HCT116 (cell line): ENCODE results near the gene CBY1. TPM values are rescaled to one million over a fixed set of nuclear protein-coding genes. Genes with fewer than 3 reads are reported as not detected.
A peak's percentile ranks its signal among the peaks of the same experiment; 100 is the strongest.

Experiments used
- ATAC-seq: fragments of 200-7000 bp; cut with Tn5 transposase; 2 replicates; pipeline ENCODE4 v1.9.1; 2020; ENCODE audit warnings: mild to moderate bottlenecking, moderate library complexity
- BruUV-seq: library from RNA; stranded (reverse); fragments of 400-500 nt; replicated peaks from 2 replicates; lab custom pipeline; 2021; lab: Mats Ljungman, UMichigan
- CTCF ChIA-PET: fragments of 300-600 bp; sonication (Branson Sonifier 250); formaldehyde crosslinking; loops from one replicate; lab custom pipeline; 2021; ENCODE audit warnings: antibody characterized with exemption; lab: Charles Lee
- POLR2A ChIA-PET: fragments of 300-600, 350-600 bp; sonication (Branson Sonifier 250); formaldehyde crosslinking; loops from one replicate; lab custom pipeline; 2021; ENCODE audit warnings: antibody characterized with exemption; lab: Charles Lee
- RAD21 ChIA-PET, 2 experiments: fragments of 300-600 bp; sonication (Branson Sonifier 250); formaldehyde crosslinking; loops; one replicate each; lab custom pipeline; 2023; ENCODE audit warnings: low total read pairs in 2 of 2; ENCODE audit not compliant: uncharacterized antibody in 2 of 2, unreplicated experiment in 2 of 2, low non-redundant PET in 1 of 2; lab: Charles Lee
- DNase-seq: peaks from one replicate; pipeline ENCODE4 v3.0.0-alpha.2; 2010; ENCODE audit warnings: low read depth, low spot score
- H2AFZ ChIP-seq: fragments of 200-600 bp; shearing (Covaris generic), sonication (generic); 2 replicates; pipeline ENCODE4 v1.6.1; 2017; ENCODE audit warnings: low read depth, mixed run types, mixed read lengths, antibody characterized with exemption, low read length; ENCODE audit not compliant: poor library complexity, severe bottlenecking
- H3K27ac ChIP-seq: 2 replicates; pipeline ENCODE4 v1.5.1; 2012; ENCODE audit warnings: low read depth, low read length
- H3K27me3 ChIP-seq: fragments of 200-600 bp; sonication (generic); 2 replicates; pipeline ENCODE4 v1.6.1; 2016; ENCODE audit warnings: mixed run types, low read length, mixed read lengths; ENCODE audit not compliant: insufficient read depth
- H3K36me3 ChIP-seq, 2 experiments: fragments of 200-500 bp in 1 of 2; fragments of 200-600 bp in 1 of 2; sonication (Bioruptor generic) in 1 of 2; sonication (generic) in 1 of 2; 2 replicates each; pipeline versions ENCODE4 v1.5.1 to v1.6.1; 2014 to 2016; ENCODE audit warnings: low read length in 2 of 2, inconsistent platforms in 1 of 2, mixed read lengths in 1 of 2, mixed run types in 1 of 2; ENCODE audit not compliant: insufficient read depth in 2 of 2, control insufficient read depth in 1 of 2
- H3K4me1 ChIP-seq, 2 experiments: fragments of 200-600 bp in 1 of 2; sonication (generic) in 1 of 2; 2 replicates each; pipeline versions ENCODE4 v1.5.1 to v1.6.1; 2012 to 2017; ENCODE audit warnings: low read length in 2 of 2, inconsistent platforms in 1 of 2, mild to moderate bottlenecking in 1 of 2, mixed read lengths in 1 of 2, mixed run types in 1 of 2, moderate library complexity in 1 of 2; ENCODE audit not compliant: insufficient read depth in 2 of 2, control insufficient read depth in 1 of 2
- H3K4me2 ChIP-seq: fragments of 200-600 bp; sonication (generic); 2 replicates; pipeline ENCODE4 v1.6.1; 2017; ENCODE audit warnings: mixed run types, low read length, mixed read lengths
- H3K4me3 ChIP-seq, 2 experiments: fragments of 200-600 bp in 1 of 2; sonication (generic) in 1 of 2; replicated peaks in 1 of 2; 2 replicates each; pipeline ENCODE4 v1.5.1; 2011 to 2016; ENCODE audit warnings: low read length in 2 of 2, control low read depth in 1 of 2, low read depth in 1 of 2, mild to moderate bottlenecking in 1 of 2, mixed read lengths in 1 of 2, mixed run types in 1 of 2
- H3K79me2 ChIP-seq: fragments of 200-600 bp; sonication (generic); 2 replicates; pipeline ENCODE4 v1.6.1; 2017; ENCODE audit warnings: mild to moderate bottlenecking, mixed run types, low read length, moderate library complexity, mixed read lengths; ENCODE audit not compliant: insufficient read depth
- H3K9ac ChIP-seq: fragments of 200-600 bp; sonication (generic); 2 replicates; pipeline ENCODE4 v1.6.1; 2016; ENCODE audit warnings: low read length, mixed read lengths
- H3K9me2 ChIP-seq: fragments of 200-600 bp; sonication (generic), shearing (Covaris generic); 2 replicates; pipeline ENCODE4 v1.6.1; 2017; ENCODE audit warnings: mixed run types, mild to moderate bottlenecking, moderate library complexity; ENCODE audit not compliant: insufficient read depth
- H3K9me3 ChIP-seq, 2 experiments: fragments of 200-500 bp in 1 of 2; fragments of 200-600 bp in 1 of 2; sonication (Bioruptor generic) in 1 of 2; sonication (generic) in 1 of 2; 2 replicates each; pipeline ENCODE4 v1.6.1; 2014 to 2017; ENCODE audit warnings: low read length in 2 of 2, mixed read lengths in 2 of 2, inconsistent platforms in 1 of 2, low read depth in 1 of 2, mild to moderate bottlenecking in 1 of 2, mixed run types in 1 of 2, moderate library complexity in 1 of 2; ENCODE audit not compliant: control insufficient read depth in 1 of 2, insufficient read depth in 1 of 2
- H4K20me1 ChIP-seq: fragments of 200-600 bp; sonication (generic), shearing (Covaris generic); 2 replicates; pipeline ENCODE4 v1.6.1; 2017; ENCODE audit warnings: mixed run types, mild to moderate bottlenecking, moderate library complexity; ENCODE audit not compliant: insufficient read depth
- CEBPB ChIP-seq: IDR thresholded peaks from 2 replicates; pipeline ENCODE4 v1.6.1; 2012; ENCODE audit warnings: low read depth
- ELF1 ChIP-seq: IDR thresholded peaks from 2 replicates; pipeline ENCODE4 v1.6.1; 2012; ENCODE audit warnings: low read depth, borderline replicate concordance
- EZH2 ChIP-seq: fragments of 200-600 bp; sonication (generic); IDR thresholded peaks from 2 replicates; pipeline ENCODE4 v1.6.1; 2017; ENCODE audit warnings: antibody characterized with exemption, mixed run types
- FOSL1 ChIP-seq: IDR thresholded peaks from 2 replicates; pipeline ENCODE4 v1.6.1; 2012; ENCODE audit warnings: low read depth
- POLR2A ChIP-seq: IDR thresholded peaks from 2 replicates; pipeline ENCODE4 v1.7.0; 2011; ENCODE audit warnings: borderline replicate concordance; ENCODE audit not compliant: insufficient read depth, insufficient read length; ENCODE audit errors: extremely low read depth
- RAD21 ChIP-seq: IDR thresholded peaks from 2 replicates; pipeline ENCODE4 v1.6.1; 2012; ENCODE audit warnings: low read depth, mild to moderate bottlenecking
- SIN3A ChIP-seq: IDR thresholded peaks from 2 replicates; pipeline ENCODE4 v1.6.1; 2012; ENCODE audit warnings: low read depth
- SP1 ChIP-seq: IDR thresholded peaks from 2 replicates; pipeline ENCODE4 v1.6.1; 2012; ENCODE audit warnings: low read depth
- YY1 ChIP-seq: IDR thresholded peaks from 2 replicates; pipeline ENCODE4 v1.6.1; 2011; ENCODE audit warnings: low read length, low read depth, moderate library complexity, mild to moderate bottlenecking; ENCODE audit not compliant: insufficient replicate concordance; ENCODE audit errors: extremely low read depth
- ZFX ChIP-seq: fragments of 450-650 bp; IDR thresholded peaks from 2 replicates; pipeline ENCODE4 v1.6.1; 2017
- intact Hi-C: fragments of 100-400 bp; cut with micrococcal nuclease; formaldehyde crosslinking; loops from 2 replicates; pipeline ENCODE4 v1.10.0; 2022
- total RNA-seq: library from RNA; stranded (reverse); gene quantifications from one replicate; pipeline ENCODE4 v1.2.1, GENCODE V29; 2021; ENCODE audit not compliant: unreplicated experiment
- TF ChIP-seq, protein P1 (sequence below): IDR thresholded peaks from 2 replicates; pipeline ENCODE4 v1.6.1; 2012

CBY1 gene
- total RNA-seq, 1 experiment from 2014 or later = 27.6 TPM

DNA sequence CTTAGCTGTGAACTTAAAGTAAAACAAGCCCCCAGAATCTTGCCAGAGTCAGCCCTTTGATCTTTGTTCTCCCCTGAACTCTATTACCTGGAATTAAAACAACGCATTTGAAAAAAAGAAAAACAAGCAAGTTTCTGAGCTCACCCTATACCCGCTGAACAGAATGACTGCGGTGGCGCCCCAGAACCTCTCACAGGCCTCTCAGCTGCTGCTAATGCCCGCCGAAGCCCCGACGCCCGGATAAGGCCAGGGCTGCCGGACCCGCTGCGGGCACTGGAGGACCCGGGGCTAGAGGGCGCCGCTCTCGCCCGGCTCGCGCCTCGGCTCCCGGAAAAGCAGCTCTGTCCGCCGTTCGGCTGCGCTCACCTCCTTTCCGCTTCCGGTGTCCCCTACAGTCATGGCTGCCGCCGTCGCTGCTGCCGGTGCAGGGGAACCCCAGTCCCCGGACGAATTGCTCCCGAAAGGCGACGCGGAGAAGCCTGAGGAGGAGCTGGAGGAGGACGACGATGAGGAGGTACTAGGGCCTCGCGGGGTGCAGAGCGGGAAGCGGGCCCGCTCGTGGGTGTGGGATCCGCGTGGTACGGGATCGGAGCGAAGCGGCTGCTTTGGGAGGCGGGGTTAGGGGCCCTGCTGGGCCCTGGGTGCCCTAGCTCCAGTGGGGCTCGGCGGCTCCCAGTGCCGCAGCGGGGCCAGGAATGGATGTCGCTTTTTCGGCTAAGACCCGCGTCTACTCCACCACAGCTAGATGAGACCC is 25.3 kb downstream of the CBY1 start, which contains the start of gene TOMM22 (continued):
- TF ChIP-seq, protein P1, sequence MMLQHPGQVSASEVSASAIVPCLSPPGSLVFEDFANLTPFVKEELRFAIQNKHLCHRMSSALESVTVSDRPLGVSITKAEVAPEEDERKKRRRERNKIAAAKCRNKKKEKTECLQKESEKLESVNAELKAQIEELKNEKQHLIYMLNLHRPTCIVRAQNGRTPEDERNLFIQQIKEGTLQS = no peak
- TF ChIP-seq SP1 (peak; percentile 75), EZH2 (no peak), RAD21 (peak; percentile 60), FOSL1 (no peak), SIN3A (peak; percentile 81; the same call in 1 of the 2 replicates)

DNA sequence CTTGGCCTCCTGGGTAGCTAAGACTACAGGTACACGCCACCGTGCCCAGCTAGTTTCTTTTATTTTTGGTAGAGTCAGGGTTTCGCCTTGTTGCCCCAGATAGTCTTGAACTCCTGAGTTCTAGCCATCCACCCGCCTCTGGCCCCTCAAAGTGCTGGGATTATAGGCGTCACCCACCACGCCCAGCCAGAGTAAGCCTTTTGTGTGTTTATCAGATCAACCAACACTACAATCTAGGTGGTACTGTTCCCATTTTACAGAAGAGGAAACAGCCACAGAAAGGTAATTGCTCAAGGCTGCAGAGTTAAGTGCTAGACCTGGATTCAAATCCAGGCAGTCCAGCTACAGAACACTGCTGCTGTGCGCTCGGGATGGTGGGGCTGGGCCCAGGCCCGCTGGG is 28.5 kb downstream of the CBY1 start:
- DNase-seq (no peak), ATAC-seq (no peak)
- H3K4me2 ChIP-seq = no peak overlapping the region
- peaks cover 56% of the 10 kb centered on the region for H3K79me2 ChIP-seq
- CTCF ChIA-PET = no interaction called here
- H3K9ac ChIP-seq = no peak overlapping the region
- 0 out of 2 replicates have a peak, but pooled peaks cover 5% of the 10 kb centered on the region for H4K20me1 ChIP-seq
- intact Hi-C loops = no loop called here
- BruUV-seq = no TSS peak
- no peaks in the 10 kb centered on the region for H3K9me2 ChIP-seq
- H2AFZ ChIP-seq = no peak overlapping the region
- RAD21 ChIA-PET = no interaction called here
- TF ChIP-seq CEBPB (no peak), SP1 (no peak), RAD21 (no peak), ZFX (no peak), YY1 (no peak), POLR2A (no peak), ELF1 (no peak)
- TF ChIP-seq, protein P1 = no peak
- H3K27ac ChIP-seq = no peak overlapping the region
- H3K4me3 ChIP-seq = no peak overlapping the region
- POLR2A ChIA-PET = interaction anchor here (4.6 kb wide), 1 partner anchor 10 kb away, joined by 26 read pairs; no protein-coding TSS in a partner anchor
- H3K36me3 ChIP-seq = peaks cover 27 to 61% of the 10 kb centered on the region in 2 experiments
- peaks cover 2 to 12% of the 10 kb centered on the region in 2 experiments; a peak in 3 of 4 replicates for H3K4me1 ChIP-seq
- H3K27me3 ChIP-seq = no peaks in the 10 kb centered on the region
- peaks cover 4 to 7% of the 10 kb centered on the region in 2 experiments; a peak in 1 of 4 replicates for H3K9me3 ChIP-seq
